NCI-H2107 treated with DMSO at 0.1 percent for 48 hours (cell line): ENCODE data around the gene SPEM1.
"Not testable (repeated sequence)": the region's sequence is repeated elsewhere in the genome, so short reads cannot be mapped to it uniquely, and the experiment has no call there.

Source experiments
- DNase-seq: peaks from one replicate; lab custom pipeline; 2025; ENCODE audit not compliant: unreplicated experiment; lab: John Stamatoyannopoulos, UW

The SPEM1 gene

DNA sequence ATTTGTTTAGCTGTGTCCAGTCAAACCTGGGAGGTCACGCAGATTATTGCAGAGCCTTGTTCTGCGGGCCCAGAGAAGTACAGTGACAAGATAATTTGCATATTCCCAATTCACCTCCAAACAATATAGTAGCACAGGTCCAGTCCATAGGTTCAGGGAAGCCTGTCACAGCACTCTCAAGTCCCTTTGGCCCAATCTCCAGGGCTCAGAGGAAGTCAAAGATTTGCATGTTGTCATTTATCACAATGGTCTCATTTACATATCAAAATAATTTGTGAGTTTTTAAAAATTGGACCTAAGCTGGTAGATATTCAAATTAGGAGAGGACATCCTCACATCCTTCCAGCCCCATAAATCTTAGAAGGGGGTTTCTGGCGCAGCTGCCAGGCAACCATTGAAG lies 47.4 kb downstream of the SPEM1 start:
- DNase-seq: no peak

DNA sequence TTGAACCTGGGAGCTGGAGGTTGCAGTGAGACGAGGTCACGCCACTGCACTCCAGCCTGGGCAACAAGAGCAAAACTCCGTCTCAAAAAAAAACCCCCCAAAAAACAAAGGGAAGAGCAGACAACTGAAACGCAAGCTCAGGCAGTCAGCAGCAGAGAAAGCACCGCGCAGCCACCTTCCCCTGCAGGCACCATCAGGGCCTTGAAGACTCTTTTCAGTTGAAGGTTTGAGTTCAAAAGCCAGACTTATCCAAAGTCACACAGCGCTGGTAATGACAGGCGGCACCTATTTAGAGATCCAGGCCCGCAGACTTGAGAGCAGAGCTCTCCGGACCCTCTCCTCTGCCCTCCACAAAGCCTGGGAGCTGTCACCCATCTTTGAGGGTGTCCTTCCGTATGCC lies 48.2 kb downstream of the SPEM1 start:
- DNase-seq: no peak

DNA sequence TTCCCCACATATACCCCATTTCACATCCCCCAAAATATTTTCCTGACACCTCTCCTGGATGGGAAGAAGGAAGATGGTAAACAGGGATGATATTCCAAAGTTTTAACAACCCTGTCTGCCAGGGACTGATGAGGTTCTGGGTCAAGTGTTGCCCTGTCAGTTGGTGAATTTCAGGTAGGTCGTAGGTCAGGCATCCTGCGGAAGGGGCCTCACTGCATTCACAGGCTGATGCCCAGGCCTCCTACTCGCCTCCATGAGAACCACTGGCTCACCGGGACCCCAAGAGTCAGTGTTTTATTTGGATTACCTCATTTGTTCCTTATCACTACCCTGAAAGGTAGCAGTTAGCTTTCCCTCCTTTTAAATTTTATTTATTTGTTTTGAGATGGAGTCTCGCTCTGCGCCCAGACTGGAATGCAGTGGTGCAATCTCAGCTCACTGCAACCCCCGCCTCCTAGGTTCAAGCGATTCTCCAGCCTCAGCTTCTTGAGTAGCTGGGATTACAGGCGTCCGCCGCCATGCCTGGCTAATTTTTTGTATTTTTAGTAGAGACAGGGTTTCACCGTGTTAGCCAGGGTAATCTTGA lies 48.8 kb downstream of the SPEM1 start:
- no peak for DNase-seq

DNA sequence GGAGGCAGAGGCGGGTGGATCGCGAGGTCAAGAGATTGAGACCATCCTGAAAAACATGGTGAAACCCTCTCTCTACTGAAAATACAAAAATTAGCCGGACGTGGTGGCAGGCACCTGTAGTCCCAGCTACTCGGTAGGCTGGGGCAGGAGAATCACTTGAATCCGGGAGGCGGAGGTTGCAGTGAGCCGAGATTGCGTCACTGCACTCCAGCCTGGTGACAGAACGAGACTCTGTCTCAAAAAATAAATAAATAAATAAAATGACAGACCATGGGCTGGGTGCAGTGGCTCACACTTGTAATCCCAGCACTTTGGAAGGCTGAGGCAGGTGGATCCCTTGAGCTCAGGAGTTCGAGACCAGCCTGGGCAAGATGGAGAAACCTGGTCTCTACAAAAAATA lies 49.7 kb downstream of the SPEM1 start:
- not testable (repeated sequence) for DNase-seq

DNA sequence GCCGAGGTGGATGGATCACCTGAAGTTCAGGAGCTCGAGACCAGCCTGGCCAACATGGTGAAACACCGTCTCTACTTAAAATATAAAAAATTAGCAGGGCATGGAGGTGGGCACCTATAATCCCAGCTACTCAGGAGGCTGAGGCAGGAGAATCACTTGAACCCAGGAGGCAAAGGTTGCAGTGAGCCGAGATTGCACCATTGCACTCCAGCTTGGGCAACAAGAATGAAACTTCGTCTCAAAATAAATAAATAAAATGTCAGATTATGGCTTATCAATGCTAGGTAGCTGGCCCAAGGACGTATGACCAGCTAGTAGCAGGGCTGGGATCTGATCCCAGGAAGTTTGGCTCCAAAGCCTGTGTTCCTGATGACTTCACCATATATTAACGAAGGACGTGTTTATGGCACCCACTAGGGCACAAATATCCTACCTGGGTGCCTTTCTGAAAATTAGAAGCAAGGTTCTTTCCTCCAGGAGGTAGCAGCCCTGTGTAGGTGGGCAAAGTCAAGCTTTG lies 50.4 kb downstream of the SPEM1 start:
- not testable (repeated sequence) for DNase-seq
